Amniotic epithelial cell (primary cell): ENCODE data around the gene FAM186B.

ENCODE experiments used
- DNase-seq: peaks from one replicate; pipeline ENCODE4 v3.0.0-alpha.2; 2010; ENCODE audit warnings: low read depth

The FAM186B gene

GRCh38 chr12:49609875-49610154, 4.4 kb upstream of the FAM186B start:
- DNase-seq: peak; percentile 24

- DNase-seq: no peak
These were observed 3.8 kb upstream of the FAM186B start for GRCh38 chr12:49609059-49609874.

- no peak for DNase-seq
These were observed 583 bp downstream of the FAM186B start for GRCh38 chr12:49604856-49605255.

GRCh38 chr12:49603721-49604120, 1.7 kb downstream of the FAM186B start:
- no peak for DNase-seq

GRCh38 chr12:49599961-49600360, 5.5 kb downstream of the FAM186B start:
- no peak for DNase-seq

- no peak for DNase-seq
These were observed 6.9 kb downstream of the FAM186B start for GRCh38 chr12:49598527-49598926.

GRCh38 chr12:49588721-49589516, 16.5 kb downstream of the FAM186B start:
- no peak for DNase-seq

- DNase-seq: no peak
These were observed 17.2 kb downstream of the FAM186B start for GRCh38 chr12:49588281-49588680.

GRCh38 chr12:49587174-49587908, 18.1 kb downstream of the FAM186B start:
- DNase-seq: no peak

- no peak for DNase-seq
These were observed 19.7 kb downstream of the FAM186B start for GRCh38 chr12:49585477-49586459.

GRCh38 chr12:49584591-49584990, 20.8 kb downstream of the FAM186B start:
- DNase-seq: no peak

GRCh38 chr12:49583366-49584094, 21.9 kb downstream of the FAM186B start:
- peak; percentile 46 for DNase-seq

GRCh38 chr12:49582850-49583249, 22.6 kb downstream of the FAM186B start:
- peak; percentile 17 for DNase-seq

GRCh38 chr12:49582201-49582600, 23.2 kb downstream of the FAM186B start:
- no peak for DNase-seq

- peak; percentile 72 for DNase-seq
These were observed 24.6 kb downstream of the FAM186B start for GRCh38 chr12:49580572-49581535.

- no peak for DNase-seq
These were observed 26.8 kb downstream of the FAM186B start for GRCh38 chr12:49578471-49579112.

- no peak for DNase-seq
These were observed 27.7 kb downstream of the FAM186B start for GRCh38 chr12:49577589-49578315.

GRCh38 chr12:49568442-49569162, 36.8 kb downstream of the FAM186B start:
- DNase-seq: no peak
